ENCODE data around the gene TAC4. TPM values are rescaled to one million over a fixed set of nuclear protein-coding genes. Genes with fewer than 3 reads are reported as not detected.

TAC4 gene
- total RNA-seq, 1 experiment from 2014 or later = not detected

DNA sequence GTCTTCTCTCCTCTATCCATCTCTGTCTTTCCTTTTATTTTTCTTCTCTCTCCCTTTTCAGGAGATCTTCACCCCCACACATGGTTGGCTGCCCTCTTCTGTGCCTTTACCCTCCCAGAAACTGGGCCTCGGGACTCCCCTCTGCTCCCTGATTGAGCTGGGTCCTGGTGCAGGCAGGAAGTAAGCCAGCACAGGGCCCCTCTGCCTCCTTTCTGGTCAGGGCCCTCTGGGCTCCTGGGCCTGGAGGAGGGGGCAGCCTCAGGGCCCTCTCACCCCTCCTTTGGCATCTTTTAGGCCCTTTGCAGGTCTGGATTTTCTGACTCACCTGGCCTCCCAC lies 21.1 kb upstream of the TAC4 start:
- Histone ChIP-seq H3T11ph (ENCODE audit: low read length) (no peak overlapping the region), H4K5ac (ENCODE audit: insufficient read length, low read depth, low read length) (no peak overlapping the region), H3K4ac (ENCODE audit: low read depth, low read length) (no peak overlapping the region), H4K91ac (ENCODE audit: insufficient read length, low read depth, low read length) (no peak overlapping the region), H3K23me2 (ENCODE audit: insufficient read length, low read depth, low read length, poor library complexity, severe bottlenecking) (no peaks in the 10 kb centered on the region), H4K8ac (replicated peaks; ENCODE audit: insufficient read length, low read depth, low read length) (no peak overlapping the region), H3K4me1 (ENCODE audit: insufficient read depth, low read length) (peaks cover 6% of the 10 kb centered on the region; the same call in 1 of the 2 replicates), H2BK120ac (ENCODE audit: low read depth, low read length, poor library complexity, severe bottlenecking) (no peak overlapping the region), H3K27ac (ENCODE audit: insufficient read length, low read depth, low read length) (no peak overlapping the region), H3K9ac (ENCODE audit: extremely low read depth, insufficient read length, low read length) (no peak overlapping the region), H3K79me1 (ENCODE audit: insufficient read depth, low read depth, low read length, poor library complexity, severe bottlenecking) (no peaks in the 10 kb centered on the region), H3K56ac (ENCODE audit: insufficient read length, low read depth, low read length) (no peak overlapping the region), H3K4me2 (ENCODE audit: insufficient read depth, insufficient read length, low read length) (no peak overlapping the region), H4K20me1 (ENCODE audit: control insufficient read depth, insufficient read depth, insufficient read length) (peaks cover 2% of the 10 kb centered on the region), H2BK5ac (ENCODE audit: insufficient read length, low read length) (no peak overlapping the region), H3K14ac (ENCODE audit: insufficient read depth, low read length) (no peak overlapping the region), H3K23ac (ENCODE audit: insufficient read length, low read depth, low read length) (no peak overlapping the region), H2BK20ac (ENCODE audit: low read depth, low read length, poor library complexity, severe bottlenecking) (no peak overlapping the region), H2AK5ac (ENCODE audit: insufficient read length, low read length) (no peak overlapping the region), H2BK15ac (ENCODE audit: low read depth, low read length) (no peak overlapping the region), H2AFZ (ENCODE audit: low read length) (no peak overlapping the region), H3K18ac (ENCODE audit: insufficient read length, low read depth, low read length) (no peak overlapping the region), H3K79me2 (ENCODE audit: insufficient read depth, low read length) (no peaks in the 10 kb centered on the region), H2BK12ac (ENCODE audit: insufficient read length, low read depth, low read length) (no peak overlapping the region), H3K27me3 (ENCODE audit: insufficient read depth, low read length) (no peaks in the 10 kb centered on the region), H3K9me3 (ENCODE audit: control insufficient read depth, low read depth, low read length) (no peaks in the 10 kb centered on the region)
- WGBS (ENCODE audit: extremely low coverage, insufficient read length, low lambda C conversion rate) = no CpG with 5 or more reads among the region's 1 CpG
- Mint-ChIP-seq H3K27ac (no peak overlapping the region), H3K9me3 (no peaks in the 10 kb centered on the region), H3K36me3 (ENCODE audit: insufficient read depth in 1 of 3, low read depth in 3 of 3) (no peaks in the 10 kb centered on the region; a peak in 1 of 7 replicates), H3K4me1 (peaks cover 46 to 58% of the 10 kb centered on the region in 2 experiments), H3K4me3 (no peak overlapping the region), H3K27me3 (ENCODE audit: low read depth) (peaks cover 5% of the 10 kb centered on the region)
- TF ChIP-seq, protein P1, sequence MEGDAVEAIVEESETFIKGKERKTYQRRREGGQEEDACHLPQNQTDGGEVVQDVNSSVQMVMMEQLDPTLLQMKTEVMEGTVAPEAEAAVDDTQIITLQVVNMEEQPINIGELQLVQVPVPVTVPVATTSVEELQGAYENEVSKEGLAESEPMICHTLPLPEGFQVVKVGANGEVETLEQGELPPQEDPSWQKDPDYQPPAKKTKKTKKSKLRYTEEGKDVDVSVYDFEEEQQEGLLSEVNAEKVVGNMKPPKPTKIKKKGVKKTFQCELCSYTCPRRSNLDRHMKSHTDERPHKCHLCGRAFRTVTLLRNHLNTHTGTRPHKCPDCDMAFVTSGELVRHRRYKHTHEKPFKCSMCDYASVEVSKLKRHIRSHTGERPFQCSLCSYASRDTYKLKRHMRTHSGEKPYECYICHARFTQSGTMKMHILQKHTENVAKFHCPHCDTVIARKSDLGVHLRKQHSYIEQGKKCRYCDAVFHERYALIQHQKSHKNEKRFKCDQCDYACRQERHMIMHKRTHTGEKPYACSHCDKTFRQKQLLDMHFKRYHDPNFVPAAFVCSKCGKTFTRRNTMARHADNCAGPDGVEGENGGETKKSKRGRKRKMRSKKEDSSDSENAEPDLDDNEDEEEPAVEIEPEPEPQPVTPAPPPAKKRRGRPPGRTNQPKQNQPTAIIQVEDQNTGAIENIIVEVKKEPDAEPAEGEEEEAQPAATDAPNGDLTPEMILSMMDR (conservative IDR thresholded peaks at IDR 0.05) = no peak
- no peak for DNase-seq
